CMK (cell line): Measurements from ENCODE around the gene EVL.

Experiments
- DNase-seq: peaks from one replicate; pipeline ENCODE4 v3.0.0-alpha.2; 2010; ENCODE audit warnings: low read depth

The EVL gene

GRCh38 chr14:100111931-100112704 is 46.9 kb downstream of the EVL start:
- no peak for DNase-seq

GRCh38 chr14:100114109-100114765 is 49.0 kb downstream of the EVL start:
- DNase-seq, result no peak

GRCh38 chr14:100115236-100115635 is 50.0 kb downstream of the EVL start:
- no peak for DNase-seq

- DNase-seq, result no peak
Measured at GRCh38 chr14:100115726-100116125, 50.5 kb downstream of the EVL start.

- DNase-seq, result no peak
Measured at GRCh38 chr14:100116134-100116533, 50.9 kb downstream of the EVL start.

GRCh38 chr14:100117026-100117425 is 51.8 kb downstream of the EVL start:
- no peak for DNase-seq

- no peak for DNase-seq
Measured at GRCh38 chr14:100117633-100118395, 52.6 kb downstream of the EVL start.

- no peak for DNase-seq
Measured at GRCh38 chr14:100118396-100119011, 53.3 kb downstream of the EVL start.

- no peak for DNase-seq
Measured at GRCh38 chr14:100119251-100119650, 54.0 kb downstream of the EVL start.

- no peak for DNase-seq
Measured at GRCh38 chr14:100120522-100121269, 55.5 kb downstream of the EVL start.

- DNase-seq, result no peak
Measured at GRCh38 chr14:100121643-100122480, 56.6 kb downstream of the EVL start.

- no peak for DNase-seq
Measured at GRCh38 chr14:100122481-100123223, 57.4 kb downstream of the EVL start.

GRCh38 chr14:100123618-100124017 is 58.4 kb downstream of the EVL start:
- DNase-seq, result no peak

- DNase-seq, result no peak
Measured at GRCh38 chr14:100124551-100125088, 59.4 kb downstream of the EVL start.

GRCh38 chr14:100126401-100126800 is 61.2 kb downstream of the EVL start:
- DNase-seq, result no peak

- DNase-seq, result no peak
Measured at GRCh38 chr14:100127853-100128455, 62.7 kb downstream of the EVL start.

- no peak for DNase-seq
Measured at GRCh38 chr14:100128688-100129087, 63.5 kb downstream of the EVL start.

- no peak for DNase-seq
Measured at GRCh38 chr14:100129161-100129589, 64.0 kb downstream of the EVL start.

- no peak for DNase-seq
Measured at GRCh38 chr14:100130521-100130920, 65.3 kb downstream of the EVL start.
